ENCODE results near the gene LIPG. TPM values are rescaled to one million over a fixed set of nuclear protein-coding genes. Genes with fewer than 3 reads are reported as not detected.

Gene LIPG
- total and polyA plus RNA-seq, 10 donors, result 0.11 to 2.7 (median 0.35) TPM; not detected in 3

- intact Hi-C loops (cut with DNase I; ENCODE audit: low total_unique reads), result no loop called here
- H3K4me3 ChIP-seq, result no peak overlapping the region
- H3K36me3 ChIP-seq, result no peaks in the 10 kb centered on the region
- no peak overlapping the region for H3K27ac ChIP-seq
- H3K27me3 ChIP-seq (replicated peaks in 1 of 7), result peaks cover 0 to 97% (median 17%) of the 10 kb centered on the region in 7 donors
- TF ChIP-seq POLR2AphosphoS5 (IDR thresholded peaks at IDR 0.05) (no peak), POLR2A (IDR thresholded peaks at IDR 0.05) (no peak), CTCF (IDR thresholded peaks at IDR 0.05 in 8 of 11, conservative IDR thresholded peaks at IDR 0.05 in 3 of 11) (no peak)
- no peaks in the 10 kb centered on the region for H3K9me3 ChIP-seq
- WGBS, 5 donors, result 85 to 95% (median 89%) methylated on average over 6 of the region's 6 CpGs
- peaks cover 0 to 13% (median 6%) of the 10 kb centered on the region in 6 donors for H3K4me1 ChIP-seq
- DNase-seq, result no peak
Measured at GRCh38 chr18:49623571-49623970, 61.7 kb downstream of the LIPG start.

GRCh38 chr18:49625021-49625691 lies 63.3 kb downstream of the LIPG start:
- peaks cover 0 to 92% (median 17%) of the 10 kb centered on the region in 7 donors for H3K27me3 ChIP-seq (replicated peaks in 1 of 7)
- intact Hi-C loops (cut with DNase I; ENCODE audit: low total_unique reads), result no loop called here
- TF ChIP-seq CTCF (IDR thresholded peaks at IDR 0.05 in 8 of 11, conservative IDR thresholded peaks at IDR 0.05 in 3 of 11), result no peak
- TF ChIP-seq POLR2AphosphoS5 (IDR thresholded peaks at IDR 0.05), result no peak
- TF ChIP-seq POLR2A (IDR thresholded peaks at IDR 0.05), result no peak
- H3K9me3 ChIP-seq, result no peaks in the 10 kb centered on the region
- H3K4me3 ChIP-seq, result no peak overlapping the region
- no peak overlapping the region for H3K27ac ChIP-seq
- no peaks in the 10 kb centered on the region for H3K36me3 ChIP-seq
- DNase-seq, result no peak
- H3K4me1 ChIP-seq, result peaks cover 0 to 13% (median 6%) of the 10 kb centered on the region in 6 donors
- WGBS, 5 donors, result 82 to 87% (median 83%) methylated on average over 9 of the region's 9 CpGs

DNA sequence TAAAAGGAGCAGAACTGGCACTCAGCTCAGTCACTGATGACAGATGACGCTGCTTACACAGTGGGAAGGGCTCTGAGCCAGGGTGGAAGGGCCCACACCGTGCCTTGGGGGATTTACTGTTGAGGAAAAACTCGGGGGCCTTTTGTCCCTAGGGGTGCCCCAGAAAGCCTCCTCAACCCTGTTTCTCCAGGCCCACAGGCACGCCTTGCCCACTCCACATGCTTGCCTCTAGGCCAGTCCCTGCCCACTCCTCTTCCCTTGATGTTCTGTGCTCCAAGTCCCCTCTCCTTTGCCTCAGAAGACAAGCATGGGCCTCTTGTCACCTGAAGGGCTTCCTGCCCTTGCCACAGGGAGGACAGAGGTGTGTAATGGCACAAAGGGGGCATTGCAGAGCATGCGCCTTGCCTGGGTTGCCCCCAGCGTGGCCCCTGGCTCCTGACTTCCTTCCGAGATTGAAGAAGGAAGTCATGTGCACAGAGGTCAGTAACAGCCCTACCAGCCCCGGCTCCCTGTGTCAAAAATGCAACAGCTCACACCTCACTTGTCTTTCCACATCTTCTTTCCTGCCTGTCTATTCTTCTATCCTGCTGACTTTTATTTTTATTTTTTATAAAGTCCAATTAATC lies 65.1 kb downstream of the LIPG start:
- Histone ChIP-seq H3K4me3 (no peak overlapping the region), H3K27me3 (replicated peaks in 1 of 7) (peaks cover 0 to 83% (median 17%) of the 10 kb centered on the region in 7 donors), H3K36me3 (no peaks in the 10 kb centered on the region), H3K4me1 (peaks cover 0 to 8% (median 3%) of the 10 kb centered on the region in 6 donors), H3K9me3 (no peaks in the 10 kb centered on the region), H3K27ac (no peak overlapping the region)
- intact Hi-C loops (cut with DNase I; ENCODE audit: low total_unique reads), result no loop called here
- no peak for DNase-seq
- WGBS, 5 donors, result 47 to 57% (median 52%) methylated on average over 7 to 8 of the region's 8 CpGs
- TF ChIP-seq POLR2A (IDR thresholded peaks at IDR 0.05), result no peak
- TF ChIP-seq POLR2AphosphoS5 (IDR thresholded peaks at IDR 0.05), result no peak
- no peak for TF ChIP-seq CTCF (IDR thresholded peaks at IDR 0.05 in 8 of 11, conservative IDR thresholded peaks at IDR 0.05 in 3 of 11)

- no peaks in the 10 kb centered on the region for H3K9me3 ChIP-seq
- WGBS, 5 donors, result 36 to 62% (median 43%) methylated on average over 3 of the region's 3 CpGs
- H3K36me3 ChIP-seq, result no peaks in the 10 kb centered on the region
- H3K4me1 ChIP-seq, result no peaks in the 10 kb centered on the region
- no peak overlapping the region for H3K4me3 ChIP-seq
- TF ChIP-seq POLR2AphosphoS5 (IDR thresholded peaks at IDR 0.05), result no peak
- intact Hi-C loops (cut with DNase I; ENCODE audit: low total_unique reads), result no loop called here
- H3K27ac ChIP-seq, result no peak overlapping the region
- DNase-seq, result no peak
- peaks cover 0 to 81% (median 10%) of the 10 kb centered on the region in 7 donors for H3K27me3 ChIP-seq (replicated peaks in 1 of 7)
Measured at GRCh38 chr18:49628119-49628518, 66.3 kb downstream of the LIPG start.
